HL-60 (cell line): ENCODE measurements around the gene FMN1.

Experiments
- DNase-seq, 2 experiments: peaks; one replicate each; pipeline ENCODE4 v3.0.0-alpha.2; 2010 to 2020; ENCODE audit warnings: low read depth in 1 of 2, low spot score in 1 of 2
- H3K27ac ChIP-seq: fragments of 250-450 bp; sonication (Bioruptor Pico); replicated peaks from 2 replicates; pipeline ENCODE4 v1.5.1; 2020; ENCODE audit warnings: mild to moderate bottlenecking, moderate library complexity
- H3K27me3 ChIP-seq: fragments of 250-450 bp; sonication (Bioruptor Pico); 2 replicates; pipeline ENCODE4 v1.5.1; 2021; ENCODE audit warnings: mild to moderate bottlenecking, moderate library complexity; ENCODE audit not compliant: insufficient read depth, poor library complexity, severe bottlenecking
- H3K4me3 ChIP-seq: replicated peaks from 2 replicates; pipeline ENCODE4 v1.5.1; 2011; ENCODE audit warnings: mild to moderate bottlenecking, control low read depth, low read length; ENCODE audit not compliant: insufficient read depth
- CTCF ChIP-seq: IDR thresholded peaks from one replicate; pipeline ENCODE4 v1.5.1; 2011; ENCODE audit warnings: low read length, control low read depth, inconsistent platforms; ENCODE audit not compliant: insufficient read depth
- GABPA ChIP-seq: IDR thresholded peaks from 2 replicates; pipeline ENCODE4 v1.6.1; 2012; ENCODE audit warnings: low read depth
- POLR2AphosphoS5 ChIP-seq: IDR thresholded peaks from 2 replicates; pipeline ENCODE4 v1.6.1; 2012; ENCODE audit warnings: low read depth
- REST ChIP-seq: IDR thresholded peaks from 2 replicates; pipeline ENCODE4 v1.6.1; 2012; ENCODE audit warnings: low read depth; ENCODE audit not compliant: insufficient replicate concordance
- SPI1 ChIP-seq: IDR thresholded peaks from 2 replicates; pipeline ENCODE4 v1.6.1; 2012; ENCODE audit warnings: low read depth, mild to moderate bottlenecking, borderline replicate concordance

The FMN1 gene

GRCh38 chr15:33029109-33029652, 165.3 kb downstream of the FMN1 start:
- TF ChIP-seq SPI1 (no peak), GABPA (no peak)
- Histone ChIP-seq H3K4me3 (no peak overlapping the region), H3K27ac (no peak overlapping the region), H3K27me3 (no peaks in the 10 kb centered on the region)
- DNase-seq, result no peak

- Histone ChIP-seq H3K27ac (no peak overlapping the region), H3K27me3 (no peaks in the 10 kb centered on the region), H3K4me3 (no peak overlapping the region)
- no peak for TF ChIP-seq POLR2AphosphoS5
- TF ChIP-seq GABPA, result no peak
- TF ChIP-seq CTCF, result no peak
- TF ChIP-seq SPI1, result no peak
- no peak for TF ChIP-seq REST
- DNase-seq, result no peak
Observed at GRCh38 chr15:33028495-33028894, 166.0 kb downstream of the FMN1 start.

- Histone ChIP-seq H3K27me3 (no peaks in the 10 kb centered on the region), H3K27ac (no peak overlapping the region), H3K4me3 (no peak overlapping the region)
- TF ChIP-seq REST (no peak), SPI1 (no peak)
- no peak for DNase-seq
Observed at GRCh38 chr15:33027306-33028035, 167.0 kb downstream of the FMN1 start.

- TF ChIP-seq GABPA, result no peak
- TF ChIP-seq SPI1, result no peak
- no peak for TF ChIP-seq POLR2AphosphoS5
- no peak for TF ChIP-seq REST
- no peak for TF ChIP-seq CTCF
- Histone ChIP-seq H3K27ac (no peak overlapping the region), H3K27me3 (no peaks in the 10 kb centered on the region), H3K4me3 (no peak overlapping the region)
- DNase-seq, result no peak
Observed at GRCh38 chr15:33026614-33027013, 167.9 kb downstream of the FMN1 start.
